Measurements from ENCODE around the gene WNT5B.

The WNT5B gene

DNA sequence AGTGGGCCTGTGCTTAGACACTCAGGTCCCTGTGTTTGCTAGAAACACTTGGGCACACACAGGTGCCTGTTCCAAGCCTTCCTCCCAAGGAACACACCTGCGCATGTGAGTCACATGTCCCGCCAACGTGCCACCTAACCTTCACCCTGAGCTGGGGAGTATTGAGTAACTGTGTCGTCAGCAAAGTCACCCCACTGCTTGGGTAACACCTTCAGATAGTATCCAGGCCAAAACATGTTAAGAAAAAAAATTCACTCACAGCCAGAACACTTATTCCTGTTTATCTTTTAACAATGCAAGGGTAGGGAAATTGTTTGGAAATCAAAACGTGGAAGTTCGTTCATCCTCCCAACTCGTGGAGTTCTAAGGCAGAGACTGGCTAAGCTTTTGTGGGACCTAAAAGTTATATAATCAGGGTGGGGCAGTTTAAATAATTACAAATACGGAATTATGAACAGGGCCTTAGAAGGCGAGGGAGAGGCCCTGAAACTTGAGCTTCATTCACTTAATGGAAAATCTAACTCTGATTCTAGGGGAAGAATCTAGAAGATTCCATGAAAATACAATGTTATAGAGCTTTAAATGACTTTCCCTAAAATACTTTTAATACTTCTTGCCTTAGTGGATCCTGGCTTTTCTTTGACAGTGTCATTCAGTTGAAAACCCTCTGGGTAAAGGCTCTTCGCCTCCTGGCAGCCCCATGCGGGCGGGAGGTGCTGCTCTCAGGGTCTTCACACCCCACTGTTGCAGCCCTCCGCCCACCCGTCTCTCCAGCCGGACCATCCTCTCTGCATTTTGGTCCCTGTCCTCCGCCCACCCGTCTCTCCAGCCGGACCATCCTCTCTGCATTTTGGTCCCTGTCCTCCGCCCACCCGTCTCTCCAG lies 31.5 kb downstream of the WNT5B start:
- TF ChIP-seq, protein P1, sequence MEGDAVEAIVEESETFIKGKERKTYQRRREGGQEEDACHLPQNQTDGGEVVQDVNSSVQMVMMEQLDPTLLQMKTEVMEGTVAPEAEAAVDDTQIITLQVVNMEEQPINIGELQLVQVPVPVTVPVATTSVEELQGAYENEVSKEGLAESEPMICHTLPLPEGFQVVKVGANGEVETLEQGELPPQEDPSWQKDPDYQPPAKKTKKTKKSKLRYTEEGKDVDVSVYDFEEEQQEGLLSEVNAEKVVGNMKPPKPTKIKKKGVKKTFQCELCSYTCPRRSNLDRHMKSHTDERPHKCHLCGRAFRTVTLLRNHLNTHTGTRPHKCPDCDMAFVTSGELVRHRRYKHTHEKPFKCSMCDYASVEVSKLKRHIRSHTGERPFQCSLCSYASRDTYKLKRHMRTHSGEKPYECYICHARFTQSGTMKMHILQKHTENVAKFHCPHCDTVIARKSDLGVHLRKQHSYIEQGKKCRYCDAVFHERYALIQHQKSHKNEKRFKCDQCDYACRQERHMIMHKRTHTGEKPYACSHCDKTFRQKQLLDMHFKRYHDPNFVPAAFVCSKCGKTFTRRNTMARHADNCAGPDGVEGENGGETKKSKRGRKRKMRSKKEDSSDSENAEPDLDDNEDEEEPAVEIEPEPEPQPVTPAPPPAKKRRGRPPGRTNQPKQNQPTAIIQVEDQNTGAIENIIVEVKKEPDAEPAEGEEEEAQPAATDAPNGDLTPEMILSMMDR (IDR thresholded peaks at IDR 0.05; ENCODE audit: borderline replicate concordance, insufficient read depth, low read depth, low read length): no peak
- no peak overlapping the region for H3K4me3 ChIP-seq (ENCODE audit: low read depth, low read length)

DNA sequence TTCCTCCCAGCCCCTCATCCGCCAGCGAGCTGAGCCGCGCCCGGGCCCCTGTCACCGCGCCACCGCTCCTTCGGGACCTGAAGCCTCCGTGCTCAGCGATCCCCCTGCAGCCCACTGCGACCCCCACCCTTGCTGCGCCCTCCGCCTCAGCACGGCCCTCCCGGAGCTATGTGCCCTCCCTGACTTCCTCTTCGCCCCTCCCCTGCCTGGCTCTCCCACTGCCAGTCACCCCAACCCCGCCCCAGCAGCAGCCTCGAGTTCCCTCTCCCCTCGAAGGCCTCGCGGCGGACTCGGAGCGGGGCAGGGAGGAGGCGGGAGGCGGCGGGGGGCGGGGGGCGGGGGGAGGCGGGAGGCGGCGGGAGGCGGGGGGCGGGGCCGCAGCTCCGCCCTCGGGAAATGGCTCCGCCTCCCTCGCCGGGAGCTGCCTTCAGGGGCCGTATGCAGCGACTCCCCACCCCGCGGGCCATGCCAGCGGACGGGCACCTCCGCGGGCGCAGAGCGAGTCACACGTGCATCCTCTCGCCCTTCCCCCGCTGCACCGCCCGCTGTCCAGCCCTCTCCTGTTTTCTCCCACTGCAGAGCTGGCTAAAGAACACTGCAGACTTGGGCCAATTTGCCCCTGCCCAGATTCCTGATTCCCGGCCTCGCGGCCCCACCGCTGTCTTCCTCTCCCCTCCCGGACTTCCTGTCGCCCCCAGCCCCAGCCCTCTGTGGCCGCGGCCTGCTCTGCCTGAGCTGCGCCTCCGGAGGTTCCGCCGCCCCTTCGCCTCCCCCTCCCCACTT lies 32.7 kb downstream of the WNT5B start:
- peak overlapping the region; percentile 28 for H3K4me3 ChIP-seq (ENCODE audit: low read depth, low read length)
- TF ChIP-seq, protein P1 (IDR thresholded peaks at IDR 0.05; ENCODE audit: borderline replicate concordance, insufficient read depth, low read depth, low read length): no peak

DNA sequence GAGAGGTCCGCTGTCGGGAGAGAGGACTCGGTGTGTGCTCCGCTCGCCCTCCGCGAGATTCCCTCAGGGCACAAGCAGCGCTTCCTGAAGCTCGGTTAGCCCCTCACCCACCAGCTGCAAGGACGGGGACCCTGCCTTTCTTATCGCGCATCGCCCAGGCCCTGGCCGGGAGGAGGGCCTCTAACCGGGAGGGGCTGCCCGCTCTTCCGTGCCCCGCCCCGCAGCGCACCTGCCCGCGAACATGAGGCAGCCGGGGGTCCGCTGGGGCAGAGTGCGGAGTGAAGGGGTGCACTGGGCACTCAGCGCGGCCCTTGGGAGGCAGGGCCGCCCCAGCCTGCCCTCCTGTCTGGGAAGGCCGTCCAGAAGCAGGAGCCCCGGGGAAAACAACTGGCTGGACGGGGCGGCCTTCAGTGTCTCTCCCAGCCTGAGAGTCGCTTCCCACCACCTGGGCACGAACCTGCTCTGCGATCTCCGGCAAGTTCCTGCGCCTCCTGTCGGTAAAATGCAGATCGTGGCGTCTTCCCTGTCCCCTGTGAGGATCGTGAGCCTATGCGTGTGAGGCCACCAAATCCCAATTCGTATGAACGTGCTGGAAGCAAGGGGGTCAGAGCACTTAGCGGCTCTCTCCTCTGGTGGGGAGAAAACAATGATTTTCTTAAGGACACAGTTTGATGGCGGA lies 33.9 kb downstream of the WNT5B start:
- TF ChIP-seq, protein P1 (IDR thresholded peaks at IDR 0.05; ENCODE audit: borderline replicate concordance, insufficient read depth, low read depth, low read length): peak; percentile 31; the same call in 1 of the 2 replicates
- H3K4me3 ChIP-seq (ENCODE audit: low read depth, low read length): peak overlapping the region; percentile 21

DNA sequence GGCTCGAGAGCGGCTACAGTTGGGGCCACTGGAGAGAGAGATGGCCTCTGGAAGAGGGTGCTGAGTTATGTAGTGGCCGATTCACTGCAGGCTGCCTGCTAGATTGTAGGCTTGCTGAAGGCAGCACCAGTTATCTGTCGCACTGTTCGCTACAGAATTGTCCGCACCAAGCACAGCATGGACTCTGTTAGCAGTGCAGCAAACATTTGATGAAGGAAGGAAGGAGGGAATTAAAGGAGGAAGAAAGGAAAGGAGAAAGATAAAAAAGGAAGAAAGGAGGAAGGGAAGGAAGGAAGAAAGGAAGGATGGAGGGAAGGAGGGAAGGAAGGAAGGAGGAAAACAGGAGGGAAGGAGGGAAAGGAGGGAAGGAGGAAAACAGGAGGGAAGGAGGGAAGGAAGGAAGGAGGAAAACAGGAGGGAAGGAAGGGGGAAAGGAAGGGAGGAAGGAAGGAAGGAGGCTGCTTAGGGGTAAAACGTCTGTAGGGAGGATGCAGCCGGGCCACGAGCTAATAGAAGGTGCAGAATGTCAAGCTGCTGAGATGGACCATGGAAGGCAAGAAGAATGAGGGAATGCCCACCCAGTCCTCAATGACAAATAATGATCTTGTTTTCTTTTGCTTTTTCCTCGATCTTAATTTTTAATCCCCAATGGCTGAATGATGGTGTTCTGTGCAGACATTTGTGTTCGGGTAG lies 34.6 kb downstream of the WNT5B start:
- TF ChIP-seq, protein P1 (IDR thresholded peaks at IDR 0.05; ENCODE audit: borderline replicate concordance, insufficient read depth, low read depth, low read length): no peak
- no peak overlapping the region for H3K4me3 ChIP-seq (ENCODE audit: low read depth, low read length)

DNA sequence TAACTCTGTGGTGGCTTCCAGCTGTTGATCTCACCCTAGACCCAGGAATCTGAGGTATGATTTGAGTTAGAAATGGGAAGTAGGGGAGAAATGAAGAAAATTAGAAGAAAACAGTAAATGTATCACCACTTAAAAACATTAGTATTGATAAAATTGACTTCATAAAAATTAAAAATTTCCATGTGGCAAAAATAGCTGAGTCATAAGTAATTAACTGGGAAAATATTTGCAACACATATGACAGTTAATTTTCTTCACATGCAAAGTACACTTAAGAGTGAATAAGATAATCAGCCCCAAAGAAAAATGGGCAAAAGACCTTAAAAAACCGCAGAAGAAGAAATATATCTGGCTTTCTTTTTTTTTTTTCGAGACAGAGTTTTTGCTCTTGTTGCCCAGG lies 36.3 kb downstream of the WNT5B start:
- no peak overlapping the region for H3K4me3 ChIP-seq (ENCODE audit: low read depth, low read length)
- TF ChIP-seq, protein P1 (IDR thresholded peaks at IDR 0.05; ENCODE audit: borderline replicate concordance, insufficient read depth, low read depth, low read length): no peak

DNA sequence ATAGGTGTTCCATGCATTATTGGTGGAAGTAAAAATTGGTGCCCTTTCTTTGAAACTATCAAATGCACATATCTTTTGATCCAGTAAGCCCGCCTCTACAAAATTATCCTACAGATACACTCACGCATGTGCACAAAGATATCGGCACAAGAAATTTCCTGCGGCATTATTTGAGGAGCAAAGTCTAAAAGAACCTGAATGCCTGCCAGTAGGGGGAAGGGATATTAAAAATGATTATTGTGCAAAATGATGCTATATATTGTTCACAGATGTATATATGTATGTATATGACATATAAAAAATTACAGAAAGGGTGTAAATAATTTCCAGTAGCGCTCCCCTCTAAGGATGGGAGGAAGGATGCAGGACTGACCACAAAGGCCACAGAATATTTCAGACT lies 37.2 kb downstream of the WNT5B start:
- H3K4me3 ChIP-seq (ENCODE audit: low read depth, low read length): no peak overlapping the region
- TF ChIP-seq, protein P1 (IDR thresholded peaks at IDR 0.05; ENCODE audit: borderline replicate concordance, insufficient read depth, low read depth, low read length): no peak

Data from GM12875 (cell line).